T follicular helper cell (primary cell): Measurements from ENCODE around the gene DGCR2.
"Not testable (repeated sequence)": the region's sequence is repeated elsewhere in the genome, so short reads cannot be mapped to it uniquely, and the experiment has no call there.

Source experiments
- DNase-seq: peaks from one replicate; pipeline ENCODE4 v3.0.0-alpha.2; 2020; ENCODE audit warnings: low read depth

The DGCR2 gene

GRCh38 chr22:19001204-19001603 is 121.0 kb downstream of the DGCR2 start:
- no peak for DNase-seq

- DNase-seq: not testable (repeated sequence)
Observed at GRCh38 chr22:19000106-19000505, 122.1 kb downstream of the DGCR2 start.

GRCh38 chr22:18999416-18999815 is 122.8 kb downstream of the DGCR2 start:
- no peak for DNase-seq

GRCh38 chr22:18999008-18999407 is 123.2 kb downstream of the DGCR2 start:
- DNase-seq: no peak

GRCh38 chr22:18997925-18998315 is 124.3 kb downstream of the DGCR2 start:
- no peak for DNase-seq

- no peak for DNase-seq
Observed at GRCh38 chr22:18997306-18997924, 124.8 kb downstream of the DGCR2 start.

- DNase-seq: no peak
Observed at GRCh38 chr22:18996376-18996900, 125.8 kb downstream of the DGCR2 start.

GRCh38 chr22:18995327-18995711 is 126.9 kb downstream of the DGCR2 start:
- DNase-seq: no peak

- no peak for DNase-seq
Observed at GRCh38 chr22:18994701-18995326, 127.4 kb downstream of the DGCR2 start.

- no peak for DNase-seq
Observed at GRCh38 chr22:18994056-18994455, 128.2 kb downstream of the DGCR2 start.

GRCh38 chr22:18992543-18993198 is 129.5 kb downstream of the DGCR2 start:
- DNase-seq: no peak

- no peak for DNase-seq
Observed at GRCh38 chr22:18991821-18992442, 130.3 kb downstream of the DGCR2 start.

- no peak for DNase-seq
Observed at GRCh38 chr22:18991138-18991432, 131.1 kb downstream of the DGCR2 start.

GRCh38 chr22:18990355-18991137 is 131.7 kb downstream of the DGCR2 start:
- no peak for DNase-seq

- no peak for DNase-seq
Observed at GRCh38 chr22:18988958-18989357, 133.3 kb downstream of the DGCR2 start.

GRCh38 chr22:18987765-18988164 is 134.4 kb downstream of the DGCR2 start:
- DNase-seq: no peak

GRCh38 chr22:18987114-18987513 is 135.1 kb downstream of the DGCR2 start:
- not testable (repeated sequence) for DNase-seq
